ENCODE data around the gene DDOST.

DNA sequence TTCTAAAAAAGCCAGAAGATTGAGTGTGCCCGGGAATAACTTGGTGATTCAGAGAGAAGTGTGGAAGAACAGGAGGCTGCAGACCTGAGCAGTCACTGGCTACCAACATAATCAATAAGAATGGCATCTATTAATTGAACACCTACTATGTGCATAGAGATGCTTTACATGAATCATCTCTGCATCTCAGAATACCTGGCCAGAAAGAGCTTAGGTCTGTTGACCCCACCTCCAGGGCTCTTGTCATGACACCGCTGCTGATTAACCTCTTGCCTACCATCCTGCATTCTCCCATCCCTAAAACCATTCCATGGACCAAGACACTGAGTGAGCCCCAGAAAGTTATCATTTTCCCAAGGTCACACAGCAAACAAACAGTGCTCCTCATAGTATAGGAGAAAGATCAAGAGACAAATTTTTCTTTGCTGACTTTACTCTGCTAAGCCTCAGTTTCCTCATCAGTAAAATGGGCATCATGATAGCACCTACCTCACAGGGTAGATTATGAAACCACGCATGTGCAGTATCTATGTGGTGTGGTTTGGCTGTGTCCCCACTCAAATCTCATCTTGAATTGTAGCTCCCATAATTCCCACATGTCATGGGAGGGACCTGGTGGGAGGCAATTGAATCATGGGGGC is 44.2 kb downstream of the DDOST start:
- TF ChIP-seq, protein P1, sequence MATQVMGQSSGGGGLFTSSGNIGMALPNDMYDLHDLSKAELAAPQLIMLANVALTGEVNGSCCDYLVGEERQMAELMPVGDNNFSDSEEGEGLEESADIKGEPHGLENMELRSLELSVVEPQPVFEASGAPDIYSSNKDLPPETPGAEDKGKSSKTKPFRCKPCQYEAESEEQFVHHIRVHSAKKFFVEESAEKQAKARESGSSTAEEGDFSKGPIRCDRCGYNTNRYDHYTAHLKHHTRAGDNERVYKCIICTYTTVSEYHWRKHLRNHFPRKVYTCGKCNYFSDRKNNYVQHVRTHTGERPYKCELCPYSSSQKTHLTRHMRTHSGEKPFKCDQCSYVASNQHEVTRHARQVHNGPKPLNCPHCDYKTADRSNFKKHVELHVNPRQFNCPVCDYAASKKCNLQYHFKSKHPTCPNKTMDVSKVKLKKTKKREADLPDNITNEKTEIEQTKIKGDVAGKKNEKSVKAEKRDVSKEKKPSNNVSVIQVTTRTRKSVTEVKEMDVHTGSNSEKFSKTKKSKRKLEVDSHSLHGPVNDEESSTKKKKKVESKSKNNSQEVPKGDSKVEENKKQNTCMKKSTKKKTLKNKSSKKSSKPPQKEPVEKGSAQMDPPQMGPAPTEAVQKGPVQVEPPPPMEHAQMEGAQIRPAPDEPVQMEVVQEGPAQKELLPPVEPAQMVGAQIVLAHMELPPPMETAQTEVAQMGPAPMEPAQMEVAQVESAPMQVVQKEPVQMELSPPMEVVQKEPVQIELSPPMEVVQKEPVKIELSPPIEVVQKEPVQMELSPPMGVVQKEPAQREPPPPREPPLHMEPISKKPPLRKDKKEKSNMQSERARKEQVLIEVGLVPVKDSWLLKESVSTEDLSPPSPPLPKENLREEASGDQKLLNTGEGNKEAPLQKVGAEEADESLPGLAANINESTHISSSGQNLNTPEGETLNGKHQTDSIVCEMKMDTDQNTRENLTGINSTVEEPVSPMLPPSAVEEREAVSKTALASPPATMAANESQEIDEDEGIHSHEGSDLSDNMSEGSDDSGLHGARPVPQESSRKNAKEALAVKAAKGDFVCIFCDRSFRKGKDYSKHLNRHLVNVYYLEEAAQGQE (IDR thresholded peaks at IDR 0.05; ENCODE audit: low read depth, low read length): no peak
- TF ChIP-seq EP300 (IDR thresholded peaks at IDR 0.05; ENCODE audit: borderline replicate concordance in 1 of 2, low read depth in 1 of 2, low read length in 1 of 2) (no peak), SIN3A (IDR thresholded peaks at IDR 0.05; ENCODE audit: borderline replicate concordance, low read depth, low read length) (no peak), EZH2phosphoT487 (IDR thresholded peaks at IDR 0.05; ENCODE audit: borderline replicate concordance, low read depth) (no peak), RCOR1 (IDR thresholded peaks at IDR 0.05; ENCODE audit: low read length) (no peak), TEAD4 (IDR thresholded peaks at IDR 0.05; ENCODE audit: borderline replicate concordance, insufficient read depth) (no peak), GATA2 (CRISPR knock-in tag; IDR thresholded peaks at IDR 0.05) (no peak), YY1 (IDR thresholded peaks at IDR 0.05; ENCODE audit: low read depth) (no peak), SMC3 (IDR thresholded peaks at IDR 0.05; ENCODE audit: low read depth, low read length) (no peak)
- TF ChIP-seq, protein P2, sequence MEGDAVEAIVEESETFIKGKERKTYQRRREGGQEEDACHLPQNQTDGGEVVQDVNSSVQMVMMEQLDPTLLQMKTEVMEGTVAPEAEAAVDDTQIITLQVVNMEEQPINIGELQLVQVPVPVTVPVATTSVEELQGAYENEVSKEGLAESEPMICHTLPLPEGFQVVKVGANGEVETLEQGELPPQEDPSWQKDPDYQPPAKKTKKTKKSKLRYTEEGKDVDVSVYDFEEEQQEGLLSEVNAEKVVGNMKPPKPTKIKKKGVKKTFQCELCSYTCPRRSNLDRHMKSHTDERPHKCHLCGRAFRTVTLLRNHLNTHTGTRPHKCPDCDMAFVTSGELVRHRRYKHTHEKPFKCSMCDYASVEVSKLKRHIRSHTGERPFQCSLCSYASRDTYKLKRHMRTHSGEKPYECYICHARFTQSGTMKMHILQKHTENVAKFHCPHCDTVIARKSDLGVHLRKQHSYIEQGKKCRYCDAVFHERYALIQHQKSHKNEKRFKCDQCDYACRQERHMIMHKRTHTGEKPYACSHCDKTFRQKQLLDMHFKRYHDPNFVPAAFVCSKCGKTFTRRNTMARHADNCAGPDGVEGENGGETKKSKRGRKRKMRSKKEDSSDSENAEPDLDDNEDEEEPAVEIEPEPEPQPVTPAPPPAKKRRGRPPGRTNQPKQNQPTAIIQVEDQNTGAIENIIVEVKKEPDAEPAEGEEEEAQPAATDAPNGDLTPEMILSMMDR (IDR thresholded peaks at IDR 0.05): no peak
- TF ChIP-seq, protein P3, sequence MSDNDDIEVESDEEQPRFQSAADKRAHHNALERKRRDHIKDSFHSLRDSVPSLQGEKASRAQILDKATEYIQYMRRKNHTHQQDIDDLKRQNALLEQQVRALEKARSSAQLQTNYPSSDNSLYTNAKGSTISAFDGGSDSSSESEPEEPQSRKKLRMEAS (IDR thresholded peaks at IDR 0.05; ENCODE audit: low read depth): no peak
- TF ChIP-seq, protein P4, sequence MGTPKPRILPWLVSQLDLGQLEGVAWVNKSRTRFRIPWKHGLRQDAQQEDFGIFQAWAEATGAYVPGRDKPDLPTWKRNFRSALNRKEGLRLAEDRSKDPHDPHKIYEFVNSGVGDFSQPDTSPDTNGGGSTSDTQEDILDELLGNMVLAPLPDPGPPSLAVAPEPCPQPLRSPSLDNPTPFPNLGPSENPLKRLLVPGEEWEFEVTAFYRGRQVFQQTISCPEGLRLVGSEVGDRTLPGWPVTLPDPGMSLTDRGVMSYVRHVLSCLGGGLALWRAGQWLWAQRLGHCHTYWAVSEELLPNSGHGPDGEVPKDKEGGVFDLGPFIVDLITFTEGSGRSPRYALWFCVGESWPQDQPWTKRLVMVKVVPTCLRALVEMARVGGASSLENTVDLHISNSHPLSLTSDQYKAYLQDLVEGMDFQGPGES (IDR thresholded peaks at IDR 0.05; ENCODE audit: low read depth, low read length): no peak
- TF ChIP-seq, protein P5, sequence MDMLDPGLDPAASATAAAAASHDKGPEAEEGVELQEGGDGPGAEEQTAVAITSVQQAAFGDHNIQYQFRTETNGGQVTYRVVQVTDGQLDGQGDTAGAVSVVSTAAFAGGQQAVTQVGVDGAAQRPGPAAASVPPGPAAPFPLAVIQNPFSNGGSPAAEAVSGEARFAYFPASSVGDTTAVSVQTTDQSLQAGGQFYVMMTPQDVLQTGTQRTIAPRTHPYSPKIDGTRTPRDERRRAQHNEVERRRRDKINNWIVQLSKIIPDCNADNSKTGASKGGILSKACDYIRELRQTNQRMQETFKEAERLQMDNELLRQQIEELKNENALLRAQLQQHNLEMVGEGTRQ (IDR thresholded peaks at IDR 0.05; ENCODE audit: borderline replicate concordance, low read depth, low read length): no peak
- TF ChIP-seq, protein P6, sequence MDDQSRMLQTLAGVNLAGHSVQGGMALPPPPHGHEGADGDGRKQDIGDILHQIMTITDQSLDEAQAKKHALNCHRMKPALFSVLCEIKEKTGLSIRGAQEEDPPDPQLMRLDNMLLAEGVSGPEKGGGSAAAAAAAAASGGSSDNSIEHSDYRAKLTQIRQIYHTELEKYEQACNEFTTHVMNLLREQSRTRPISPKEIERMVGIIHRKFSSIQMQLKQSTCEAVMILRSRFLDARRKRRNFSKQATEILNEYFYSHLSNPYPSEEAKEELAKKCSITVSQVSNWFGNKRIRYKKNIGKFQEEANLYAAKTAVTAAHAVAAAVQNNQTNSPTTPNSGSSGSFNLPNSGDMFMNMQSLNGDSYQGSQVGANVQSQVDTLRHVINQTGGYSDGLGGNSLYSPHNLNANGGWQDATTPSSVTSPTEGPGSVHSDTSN (IDR thresholded peaks at IDR 0.05): no peak

Measured in SK-N-SH (cell line).